ENCODE data around the gene PIM2. TPM values are rescaled to one million over a fixed set of nuclear protein-coding genes. Genes with fewer than 3 reads are reported as not detected.
A peak's percentile ranks its signal among the peaks of the same experiment; 100 is the strongest.

The PIM2 gene
- total and polyA plus RNA-seq, 12 donors, result 3.8 to 14.1 (median 9.3) TPM

DNA sequence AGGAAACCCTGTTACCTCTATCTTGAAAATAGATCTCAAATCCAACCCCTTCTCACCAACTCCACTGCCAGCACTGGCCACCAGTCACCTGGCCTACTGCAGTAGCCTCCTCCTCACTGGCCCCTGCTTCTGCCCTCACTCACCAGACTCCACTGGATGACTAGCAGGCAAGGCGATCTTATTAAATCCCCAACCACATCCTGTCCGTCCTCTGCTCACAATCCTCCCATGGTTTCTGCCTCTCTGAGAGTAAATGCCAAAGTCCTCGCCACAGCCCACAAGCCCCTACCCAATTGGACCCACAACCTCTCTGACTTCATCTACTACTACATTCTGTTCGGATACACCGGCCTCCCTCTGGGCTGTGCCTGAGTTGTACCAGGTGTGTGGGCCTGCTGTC, 5.4 kb upstream of the PIM2 start:
- no peak for DNase-seq
- Histone ChIP-seq H3K27ac (no peak overlapping the region), H3K4me1 (replicated peaks in 1 of 2) (peaks cover 0 to 8% of the 10 kb centered on the region in 2 donors), H3K4me3 (no peak overlapping the region), H3K36me3 (replicated peaks in 1 of 2) (peaks cover 0 to 35% of the 10 kb centered on the region in 2 donors), H3K27me3 (no peaks in the 10 kb centered on the region), H3K9me3 (replicated peaks in 1 of 3) (no peaks in the 10 kb centered on the region)
- intact Hi-C loops (cut with DNase I), result no loop called here
- 84 to 94% (median 92%) methylated on average over 5 of the region's 5 CpGs for WGBS, 4 donors
- TF ChIP-seq, protein P1, sequence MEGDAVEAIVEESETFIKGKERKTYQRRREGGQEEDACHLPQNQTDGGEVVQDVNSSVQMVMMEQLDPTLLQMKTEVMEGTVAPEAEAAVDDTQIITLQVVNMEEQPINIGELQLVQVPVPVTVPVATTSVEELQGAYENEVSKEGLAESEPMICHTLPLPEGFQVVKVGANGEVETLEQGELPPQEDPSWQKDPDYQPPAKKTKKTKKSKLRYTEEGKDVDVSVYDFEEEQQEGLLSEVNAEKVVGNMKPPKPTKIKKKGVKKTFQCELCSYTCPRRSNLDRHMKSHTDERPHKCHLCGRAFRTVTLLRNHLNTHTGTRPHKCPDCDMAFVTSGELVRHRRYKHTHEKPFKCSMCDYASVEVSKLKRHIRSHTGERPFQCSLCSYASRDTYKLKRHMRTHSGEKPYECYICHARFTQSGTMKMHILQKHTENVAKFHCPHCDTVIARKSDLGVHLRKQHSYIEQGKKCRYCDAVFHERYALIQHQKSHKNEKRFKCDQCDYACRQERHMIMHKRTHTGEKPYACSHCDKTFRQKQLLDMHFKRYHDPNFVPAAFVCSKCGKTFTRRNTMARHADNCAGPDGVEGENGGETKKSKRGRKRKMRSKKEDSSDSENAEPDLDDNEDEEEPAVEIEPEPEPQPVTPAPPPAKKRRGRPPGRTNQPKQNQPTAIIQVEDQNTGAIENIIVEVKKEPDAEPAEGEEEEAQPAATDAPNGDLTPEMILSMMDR (IDR thresholded peaks at IDR 0.05), result no peak
- TF ChIP-seq POLR2A (IDR thresholded peaks at IDR 0.05), result no peak

DNA sequence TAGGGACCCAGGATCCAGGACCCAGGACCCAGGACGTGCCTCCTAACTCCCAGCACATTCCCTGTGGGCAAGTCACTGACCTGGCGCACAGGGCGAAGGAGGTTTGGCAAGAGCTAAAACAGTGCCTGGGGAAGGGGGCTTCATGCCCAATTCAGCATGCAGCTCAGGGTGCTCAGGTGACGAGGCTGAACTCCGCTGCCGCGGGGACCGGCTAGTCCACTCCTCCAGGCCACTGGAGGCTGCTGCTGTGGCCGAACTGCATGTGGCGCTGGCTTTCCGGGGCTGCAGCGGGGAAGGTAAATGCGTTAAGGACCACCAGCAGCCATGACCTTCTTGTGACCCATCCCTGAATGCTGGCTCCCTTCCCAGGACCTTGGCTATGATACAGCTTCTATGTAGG, 4.9 kb upstream of the PIM2 start:
- intact Hi-C loops (cut with DNase I), result no loop called here
- 74 to 93% (median 76%) methylated on average over 8 to 13 of the region's 13 CpGs for WGBS, 4 donors
- TF ChIP-seq, protein P1 (IDR thresholded peaks at IDR 0.05), result no peak
- no peak for TF ChIP-seq POLR2A (IDR thresholded peaks at IDR 0.05)

DNA sequence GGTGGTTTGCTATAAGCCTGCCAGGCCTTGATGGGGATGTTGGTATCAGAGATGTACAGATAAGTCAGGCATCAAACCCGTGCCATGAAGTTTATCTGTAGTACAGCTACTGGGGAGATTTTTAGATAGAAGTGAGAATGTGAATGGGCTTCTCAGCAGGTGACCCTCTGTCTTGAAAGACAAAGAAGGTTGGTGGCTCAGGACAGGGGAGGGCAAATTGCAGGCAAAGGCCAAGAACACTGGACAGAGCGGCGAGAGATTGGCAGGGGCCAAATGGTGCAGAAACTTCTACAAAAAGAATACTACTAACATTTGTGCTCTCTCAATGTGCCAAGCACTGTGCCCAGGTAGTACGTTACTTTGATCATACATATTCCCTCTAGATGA, 1.9 kb upstream of the PIM2 start:
- Histone ChIP-seq H3K4me1 (replicated peaks in 1 of 2) (peaks cover 0 to 8% of the 10 kb centered on the region in 2 donors), H3K36me3 (replicated peaks in 1 of 2) (peaks cover 0 to 32% of the 10 kb centered on the region in 2 donors), H3K4me3 (no peak overlapping the region), H3K9me3 (replicated peaks in 1 of 3) (no peaks in the 10 kb centered on the region), H3K27me3 (no peaks in the 10 kb centered on the region), H3K27ac (no peak overlapping the region)
- WGBS, 4 donors, result 68 to 93% (median 83%) methylated on average over 4 of the region's 4 CpGs
- no peak for DNase-seq
- TF ChIP-seq, protein P1 (IDR thresholded peaks at IDR 0.05), result no peak
- TF ChIP-seq POLR2A (IDR thresholded peaks at IDR 0.05), result no peak
- intact Hi-C loops (cut with DNase I), result no loop called here

More for the DNA sequence above, 4.9 kb upstream of the PIM2 start:
- no peak for DNase-seq
- Histone ChIP-seq H3K9me3 (replicated peaks in 1 of 3) (no peaks in the 10 kb centered on the region), H3K36me3 (replicated peaks in 1 of 2) (peaks cover 0 to 35% of the 10 kb centered on the region in 2 donors), H3K27ac (no peak overlapping the region), H3K27me3 (no peaks in the 10 kb centered on the region), H3K4me1 (replicated peaks in 1 of 2) (peaks cover 0 to 8% of the 10 kb centered on the region in 2 donors), H3K4me3 (no peak overlapping the region)

DNA sequence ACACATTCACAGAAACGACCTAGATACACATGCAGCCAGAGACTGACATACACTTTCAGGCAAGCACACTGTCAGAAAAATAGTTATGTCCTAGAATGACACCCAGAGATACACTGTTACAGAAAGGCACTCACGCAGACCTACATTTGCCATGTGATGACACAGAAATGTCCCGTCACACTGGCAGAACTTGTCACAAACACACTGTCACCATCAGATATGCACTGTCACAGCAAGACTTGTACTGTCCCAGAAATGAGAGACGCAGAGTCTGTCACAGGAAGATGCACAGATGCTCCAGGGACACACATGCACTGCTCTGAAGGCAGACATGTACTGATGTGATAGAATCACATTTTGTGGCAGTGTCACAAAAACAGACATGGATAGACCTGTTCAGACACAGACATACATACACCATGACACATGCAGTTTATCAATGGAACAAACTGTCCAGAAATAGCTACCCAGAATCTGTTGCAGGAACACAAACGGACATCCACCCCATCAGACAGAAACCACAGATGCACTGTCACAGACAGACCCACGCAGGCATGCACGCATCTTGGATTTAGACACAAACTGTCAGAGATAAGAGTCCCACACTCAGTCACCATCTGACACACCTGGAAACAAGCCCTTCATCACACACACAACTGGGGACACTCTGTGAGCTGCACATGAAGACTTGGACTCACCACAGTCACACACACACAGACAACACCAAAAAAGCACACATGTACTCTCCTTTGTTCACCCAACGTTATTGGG, 1.3 kb upstream of the PIM2 start:
- H3K4me1 ChIP-seq (replicated peaks in 1 of 2), result peaks cover 0 to 8% of the 10 kb centered on the region in 2 donors
- WGBS, 4 donors, result 8 to 48% (median 28%) methylated on average over 2 to 8 of the region's 8 CpGs
- peak in 1 of 7 donors; percentile 58 for DNase-seq
- no peaks in the 10 kb centered on the region for H3K9me3 ChIP-seq (replicated peaks in 1 of 3)
- no peak overlapping the region for H3K4me3 ChIP-seq
- peaks cover 0 to 27% of the 10 kb centered on the region in 2 donors for H3K36me3 ChIP-seq (replicated peaks in 1 of 2)
- TF ChIP-seq POLR2A (IDR thresholded peaks at IDR 0.05), result no peak
- TF ChIP-seq, protein P1 (IDR thresholded peaks at IDR 0.05), result no peak
- intact Hi-C loops (cut with DNase I), result no loop called here
- no peaks in the 10 kb centered on the region for H3K27me3 ChIP-seq
- H3K27ac ChIP-seq, result peak overlapping the region in 4 of 5 donors; percentile 68 to 84 (median 80)
